Activated naive CD8-positive, alpha-beta T cell treated with anti-CD3 and anti-CD28 coated beads for 36 hours (primary cell): ENCODE data around the gene LILRA6. TPM values are rescaled to one million over a fixed set of nuclear protein-coding genes. Genes with fewer than 3 reads are reported as not detected.
"Not testable (repeated sequence)": the region's sequence is repeated elsewhere in the genome, so short reads cannot be mapped to it uniquely, and the experiment has no call there.

ENCODE experiments used
- DNase-seq: peaks from one replicate; pipeline ENCODE4 v3.0.0; 2021
- H3K27ac Mint-ChIP-seq: one replicate; pipeline ENCODE4 v1.8.0; 2022; ENCODE audit warnings: mild to moderate bottlenecking, moderate library complexity, mixed read lengths
- H3K27me3 Mint-ChIP-seq: one replicate; pipeline ENCODE4 v1.8.0; 2022; ENCODE audit warnings: mild to moderate bottlenecking, mixed read lengths
- H3K36me3 Mint-ChIP-seq: one replicate; pipeline ENCODE4 v1.8.0; 2021; ENCODE audit warnings: mild to moderate bottlenecking, mixed read lengths
- H3K4me1 Mint-ChIP-seq: one replicate; pipeline ENCODE4 v1.8.0; 2021; ENCODE audit warnings: mixed read lengths
- H3K4me3 Mint-ChIP-seq: one replicate; pipeline ENCODE4 v1.8.0; 2022; ENCODE audit warnings: mild to moderate bottlenecking, moderate library complexity, mixed read lengths
- H3K9me3 Mint-ChIP-seq: one replicate; pipeline ENCODE4 v1.8.0; 2022; ENCODE audit warnings: mixed read lengths
- total RNA-seq, 2 experiments: library from RNA; stranded (reverse); gene quantifications; one replicate each; pipeline ENCODE4 v1.2.3, GENCODE V29; 2021

The LILRA6 gene
- total RNA-seq: not detected

DNA sequence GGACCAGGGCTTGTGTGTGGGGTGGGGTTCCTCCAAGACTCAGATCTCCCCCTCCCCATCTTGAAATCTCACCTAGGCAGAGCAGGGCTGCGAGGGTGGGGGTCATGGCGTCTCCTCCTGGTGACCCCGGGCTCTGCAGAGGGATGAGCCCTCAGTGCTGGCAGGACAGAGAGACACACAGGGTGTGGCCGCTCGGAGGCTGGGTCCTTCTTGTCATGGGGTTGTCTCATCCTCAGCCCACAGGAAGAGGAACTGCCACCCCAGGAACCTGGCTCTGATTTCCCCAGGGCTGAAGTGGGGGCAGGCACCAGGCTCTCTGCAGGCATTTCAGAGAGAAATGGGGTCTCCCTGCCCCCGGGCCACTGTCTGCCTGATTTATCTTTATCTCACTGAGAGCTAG is at the start of gene LILRA6:
Gene LILRA6 (minus strand): TSS at position 145 of the 400 bp plus-strand sequence.
- H3K27me3 Mint-ChIP-seq: peaks cover 10% of the 10 kb centered on the region
- H3K36me3 Mint-ChIP-seq: not testable (repeated sequence)

DNA sequence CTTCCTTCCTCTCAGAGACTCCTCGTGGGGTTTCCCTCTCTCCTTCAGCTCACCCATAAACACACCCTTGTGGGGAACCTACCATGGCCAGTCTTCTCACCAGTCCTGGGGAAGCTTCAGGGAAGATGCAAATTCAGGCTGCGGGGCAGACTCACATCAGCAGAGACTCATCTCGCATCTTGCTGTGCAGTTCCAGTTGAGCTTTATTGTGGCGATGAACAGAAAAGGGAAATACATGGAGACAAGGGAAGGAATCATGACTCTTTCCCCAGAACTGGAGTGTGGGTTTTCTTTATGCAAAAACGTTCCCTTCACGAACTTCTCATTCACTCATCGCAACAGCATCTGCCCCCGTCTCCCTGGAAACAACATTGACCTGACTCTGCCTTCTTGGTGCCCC is 46.6 kb upstream of the LILRA6 start:
- not testable (repeated sequence) for H3K9me3 Mint-ChIP-seq, DNase-seq
- peaks cover 20% of the 10 kb centered on the region for H3K27me3 Mint-ChIP-seq

More for the DNA sequence above, at the start of gene LILRA6:
- not testable (repeated sequence) for H3K4me3 Mint-ChIP-seq, H3K9me3 Mint-ChIP-seq, H3K4me1 Mint-ChIP-seq, H3K27ac Mint-ChIP-seq, DNase-seq

GRCh38 chr19:54287456-54287855 is 44.9 kb upstream of the LILRA6 start:
- no peak overlapping the region for H3K4me3 Mint-ChIP-seq
- no peaks in the 10 kb centered on the region for H3K36me3 Mint-ChIP-seq
- H3K9me3 Mint-ChIP-seq: no peaks in the 10 kb centered on the region

More for the DNA sequence above, 46.6 kb upstream of the LILRA6 start:
- not testable (repeated sequence) for H3K4me1 Mint-ChIP-seq, H3K27ac Mint-ChIP-seq, H3K36me3 Mint-ChIP-seq, H3K4me3 Mint-ChIP-seq

GRCh38 chr19:54286283-54286682 is 43.7 kb upstream of the LILRA6 start:
- not testable (repeated sequence) for H3K27ac Mint-ChIP-seq, H3K36me3 Mint-ChIP-seq, H3K4me3 Mint-ChIP-seq, DNase-seq, H3K9me3 Mint-ChIP-seq, H3K4me1 Mint-ChIP-seq
- H3K27me3 Mint-ChIP-seq: peaks cover 12% of the 10 kb centered on the region

More at GRCh38 chr19:54287456-54287855, 44.9 kb upstream of the LILRA6 start:
- Mint-ChIP-seq H3K27me3 (peaks cover 9% of the 10 kb centered on the region), H3K27ac (no peak overlapping the region), H3K4me1 (peaks cover 5% of the 10 kb centered on the region)
- DNase-seq: no peak

DNA sequence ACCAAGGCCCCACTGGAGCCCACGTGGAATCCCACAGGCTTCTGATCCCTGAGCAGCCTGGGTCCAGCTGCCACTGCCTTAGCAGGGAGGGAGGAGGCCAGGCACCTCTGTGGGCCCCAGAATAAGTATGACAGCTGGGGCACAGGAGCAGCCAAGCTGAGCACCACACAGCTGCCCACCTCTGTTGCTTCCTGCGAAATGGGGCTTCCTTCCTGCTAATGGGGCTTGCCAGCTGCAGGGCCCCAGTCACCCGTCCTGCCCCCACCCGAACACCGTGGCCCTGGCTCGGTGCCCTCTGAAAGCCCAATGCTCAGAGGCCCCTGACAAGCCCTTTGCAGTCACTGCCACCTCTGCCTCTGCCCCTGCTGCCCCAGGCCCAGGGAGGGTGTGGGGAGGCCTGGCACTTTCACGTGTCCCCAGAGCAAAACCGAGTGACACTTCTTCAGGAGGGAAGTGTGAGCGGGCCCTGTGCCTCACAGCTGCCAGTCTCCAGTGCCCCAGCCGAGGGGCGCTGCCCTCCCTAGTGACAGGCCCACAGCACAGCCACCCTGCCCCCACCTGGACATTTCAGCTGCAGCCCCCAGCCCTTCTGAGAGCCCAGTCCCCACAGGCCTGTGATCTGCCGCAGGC is 43.0 kb upstream of the LILRA6 start:
- not testable (repeated sequence) for H3K4me1 Mint-ChIP-seq, H3K36me3 Mint-ChIP-seq, DNase-seq, H3K27ac Mint-ChIP-seq, H3K4me3 Mint-ChIP-seq, H3K9me3 Mint-ChIP-seq
- H3K27me3 Mint-ChIP-seq: peaks cover 16% of the 10 kb centered on the region

DNA sequence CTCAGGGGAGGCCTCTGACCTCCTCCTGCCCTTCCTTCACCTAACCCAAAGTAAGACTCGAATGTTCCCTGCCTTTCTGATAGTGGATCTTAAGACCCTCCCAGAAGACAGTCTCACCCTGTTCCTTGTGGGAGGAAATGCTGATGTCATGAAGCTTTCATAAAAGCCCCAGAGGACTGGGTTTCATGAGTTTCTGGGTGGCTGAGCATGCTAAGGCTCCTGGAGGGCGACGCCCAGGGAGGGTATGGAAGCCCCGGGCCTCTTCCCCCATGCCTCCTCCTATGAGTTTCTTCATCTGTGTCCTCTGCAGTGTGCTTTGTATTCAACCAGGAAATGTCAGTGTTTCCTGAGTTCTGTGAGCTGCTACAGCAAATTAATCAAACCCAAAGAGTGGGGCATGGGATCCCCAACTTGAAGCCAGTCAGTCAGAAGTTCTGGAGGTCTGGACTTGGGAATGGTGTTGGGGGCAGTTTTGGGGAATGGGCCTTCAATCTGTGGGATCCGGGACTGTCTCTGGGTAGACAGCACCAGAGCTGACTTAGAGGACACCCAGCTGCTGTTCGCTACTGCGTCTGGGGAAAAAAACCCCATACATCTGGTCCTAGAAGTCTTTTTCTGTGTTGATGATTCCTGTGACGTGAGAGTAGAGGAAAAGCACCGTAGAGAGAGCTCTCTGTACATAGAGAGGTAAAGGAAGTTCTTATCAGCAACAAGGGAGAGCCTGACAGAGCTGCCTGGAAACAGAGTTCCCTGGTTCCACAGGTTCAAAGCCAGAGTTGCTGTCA is 40.3 kb upstream of the LILRA6 start:
- no peak overlapping the region for H3K27ac Mint-ChIP-seq
- no peaks in the 10 kb centered on the region for H3K9me3 Mint-ChIP-seq
- peaks cover 5% of the 10 kb centered on the region for H3K4me1 Mint-ChIP-seq
- peaks cover 33% of the 10 kb centered on the region for H3K27me3 Mint-ChIP-seq
- no peaks in the 10 kb centered on the region for H3K36me3 Mint-ChIP-seq
- H3K4me3 Mint-ChIP-seq: no peak overlapping the region
- DNase-seq: no peak

GRCh38 chr19:54281729-54282075 is 39.1 kb upstream of the LILRA6 start:
- not testable (repeated sequence) for H3K27ac Mint-ChIP-seq, DNase-seq, H3K4me1 Mint-ChIP-seq, H3K9me3 Mint-ChIP-seq, H3K36me3 Mint-ChIP-seq, H3K4me3 Mint-ChIP-seq
- peaks cover 34% of the 10 kb centered on the region for H3K27me3 Mint-ChIP-seq

- Mint-ChIP-seq H3K9me3 (no peaks in the 10 kb centered on the region), H3K27me3 (peaks cover 34% of the 10 kb centered on the region), H3K4me1 (peaks cover 5% of the 10 kb centered on the region), H3K27ac (no peak within 1 kb of the TSS), H3K36me3 (no peaks in the 10 kb centered on the region), H3K4me3 (no peak within 1 kb of the TSS)
- DNase-seq: no peak
Observed at GRCh38 chr19:54281007-54281728, 38.6 kb upstream of the LILRA6 start, which contains the start of gene LILRB2. TSS of gene LILRB2 (minus strand) at chr19:54281110. CDS start at chr19:54280496, 614 bp downstream.

DNA sequence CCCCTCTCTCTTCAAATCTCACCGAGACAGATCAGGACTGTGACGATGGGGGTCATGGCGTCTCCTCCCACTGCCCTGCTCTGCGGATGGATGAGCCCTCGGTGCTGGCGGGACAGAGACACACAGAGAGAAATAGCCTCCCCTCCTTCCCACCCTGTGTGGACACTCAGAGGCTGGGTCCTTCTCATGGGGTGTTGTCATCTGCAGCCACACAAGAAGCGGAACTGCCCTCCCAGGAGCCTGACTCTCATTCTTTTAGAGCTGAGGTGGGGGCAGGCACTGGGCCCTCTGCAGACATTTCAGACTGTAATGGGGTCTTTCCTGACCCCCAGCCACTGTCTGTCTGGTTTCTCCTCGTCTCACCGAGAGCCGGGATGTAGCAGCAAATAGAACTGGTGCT is 37.9 kb upstream of the LILRA6 start:
- not testable (repeated sequence) for H3K9me3 Mint-ChIP-seq, H3K4me3 Mint-ChIP-seq, H3K27ac Mint-ChIP-seq, H3K4me1 Mint-ChIP-seq, H3K36me3 Mint-ChIP-seq, DNase-seq
- H3K27me3 Mint-ChIP-seq: peaks cover 34% of the 10 kb centered on the region

- not testable (repeated sequence) for H3K27ac Mint-ChIP-seq, DNase-seq, H3K4me1 Mint-ChIP-seq, H3K36me3 Mint-ChIP-seq, H3K4me3 Mint-ChIP-seq, H3K9me3 Mint-ChIP-seq
- peaks cover 34% of the 10 kb centered on the region for H3K27me3 Mint-ChIP-seq
Observed at GRCh38 chr19:54280025-54280424, 37.4 kb upstream of the LILRA6 start.

- Mint-ChIP-seq H3K9me3 (no peaks in the 10 kb centered on the region), H3K4me1 (peaks cover 2% of the 10 kb centered on the region), H3K27ac (no peak overlapping the region), H3K4me3 (no peak overlapping the region), H3K36me3 (no peaks in the 10 kb centered on the region), H3K27me3 (peaks cover 34% of the 10 kb centered on the region)
- DNase-seq: no peak
Observed at GRCh38 chr19:54279406-54279962, 36.9 kb upstream of the LILRA6 start.

DNA sequence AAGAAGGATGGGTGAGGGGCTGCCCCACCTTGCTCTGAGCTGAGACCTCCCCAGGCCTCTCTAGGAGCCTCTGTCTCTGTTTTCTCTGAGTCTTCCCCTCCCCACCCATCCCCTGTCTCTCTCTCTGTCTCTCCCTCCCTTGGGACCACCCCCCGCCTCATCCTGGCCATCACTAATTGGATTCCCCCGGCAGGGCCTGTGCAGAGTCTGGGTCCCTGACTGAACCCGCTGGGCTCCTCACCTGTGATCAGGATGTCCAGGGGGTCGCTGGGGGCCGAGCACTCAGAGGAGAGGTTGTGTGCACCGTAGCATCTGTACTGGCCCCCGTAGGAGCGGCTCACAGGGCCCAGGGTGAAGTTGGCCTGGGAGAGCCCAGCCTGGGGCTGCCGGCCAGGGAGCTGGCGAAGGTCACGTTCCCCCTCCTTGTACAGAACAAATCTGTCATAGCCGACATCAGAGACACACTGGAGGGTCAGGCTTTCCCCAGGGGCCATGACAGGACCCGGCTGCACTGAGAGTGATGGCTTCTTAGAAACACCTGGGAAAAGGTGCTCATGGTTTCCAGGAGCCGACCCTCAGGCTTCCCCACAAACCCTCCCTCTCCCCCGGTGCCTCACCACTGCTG is 36.1 kb upstream of the LILRA6 start:
- not testable (repeated sequence) for H3K4me1 Mint-ChIP-seq, H3K27ac Mint-ChIP-seq, H3K36me3 Mint-ChIP-seq, H3K4me3 Mint-ChIP-seq, H3K9me3 Mint-ChIP-seq, DNase-seq
- H3K27me3 Mint-ChIP-seq: peaks cover 39% of the 10 kb centered on the region

DNA sequence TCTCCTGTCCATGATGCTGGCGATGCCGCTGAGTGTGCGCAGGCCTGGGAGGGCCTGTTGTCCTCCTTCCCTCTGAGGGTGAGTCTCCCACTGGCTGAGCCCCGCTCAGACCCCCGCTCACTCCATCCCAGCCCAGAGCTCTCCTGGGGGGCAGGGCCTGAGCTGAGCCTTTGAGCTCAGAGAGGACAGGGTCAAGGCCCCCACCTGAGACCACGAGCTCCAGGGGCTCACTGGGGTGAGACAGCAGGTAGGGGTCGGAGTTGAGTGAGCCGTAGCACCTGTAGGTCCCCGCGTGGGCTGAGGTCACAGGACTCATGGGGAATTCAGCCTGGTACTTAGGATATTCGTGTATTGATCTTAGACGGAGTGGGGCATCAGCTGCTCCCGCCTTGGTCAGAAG is 35.5 kb upstream of the LILRA6 start:
- not testable (repeated sequence) for H3K4me3 Mint-ChIP-seq, H3K9me3 Mint-ChIP-seq, H3K27ac Mint-ChIP-seq, H3K4me1 Mint-ChIP-seq, H3K36me3 Mint-ChIP-seq, DNase-seq
- H3K27me3 Mint-ChIP-seq: peaks cover 39% of the 10 kb centered on the region

DNA sequence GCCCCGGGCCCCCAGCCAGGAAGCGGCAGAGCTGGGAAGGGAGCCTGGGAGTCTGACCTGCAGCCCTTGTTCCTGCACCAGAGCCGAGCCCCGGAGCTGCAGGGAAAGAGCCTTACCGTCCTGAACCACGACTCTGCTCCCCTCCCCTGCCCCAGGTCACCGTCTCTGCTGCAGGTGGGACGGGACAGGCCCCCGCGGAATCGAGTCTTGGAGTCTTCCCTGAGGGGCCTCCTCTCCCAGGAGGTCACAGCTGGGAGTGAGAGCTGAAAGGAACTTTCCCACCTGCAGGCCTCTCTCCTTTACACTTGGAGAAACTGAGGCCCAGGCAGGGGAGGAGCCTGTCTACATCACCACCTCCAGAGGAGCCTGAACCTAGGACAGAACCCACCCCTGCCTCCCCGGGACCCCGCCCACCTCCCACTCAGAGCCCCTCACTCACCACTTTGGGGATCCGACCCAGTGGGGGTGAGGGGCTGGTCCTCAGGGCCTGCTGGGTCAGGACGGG is 34.6 kb upstream of the LILRA6 start:
- H3K4me3 Mint-ChIP-seq, DNase-seq, H3K36me3 Mint-ChIP-seq, H3K27ac Mint-ChIP-seq, H3K4me1 Mint-ChIP-seq, H3K9me3 Mint-ChIP-seq: not testable (repeated sequence)
- peaks cover 40% of the 10 kb centered on the region for H3K27me3 Mint-ChIP-seq

GRCh38 chr19:54275951-54276350 is 33.4 kb upstream of the LILRA6 start:
- Mint-ChIP-seq H3K4me3 (no peak overlapping the region), H3K27ac (no peak overlapping the region), H3K4me1 (no peaks in the 10 kb centered on the region), H3K9me3 (no peaks in the 10 kb centered on the region), H3K36me3 (no peaks in the 10 kb centered on the region), H3K27me3 (peaks cover 42% of the 10 kb centered on the region)
- no peak for DNase-seq
